ENCODE data around the gene DISC1.

GRCh38 chr1:231653632-231654031 lies 27.0 kb downstream of the DISC1 start:
- TF ChIP-seq RAD21 (IDR thresholded peaks at IDR 0.05; ENCODE audit: low read length) (no peak), FOXM1 (IDR thresholded peaks at IDR 0.05; ENCODE audit: low read depth) (no peak), CTCF (IDR thresholded peaks at IDR 0.05) (no peak), RXRA (IDR thresholded peaks at IDR 0.05; ENCODE audit: borderline replicate concordance, low read depth) (no peak), EZH2phosphoT487 (IDR thresholded peaks at IDR 0.05; ENCODE audit: borderline replicate concordance, low read depth) (no peak), MEF2A (IDR thresholded peaks at IDR 0.05; ENCODE audit: borderline replicate concordance, low read depth) (no peak), IRF3 (IDR thresholded peaks at IDR 0.05; ENCODE audit: low read depth, low read length) (no peak), REST (IDR thresholded peaks at IDR 0.05; ENCODE audit: low read depth, low read length) (no peak), RFX5 (IDR thresholded peaks at IDR 0.05; ENCODE audit: low read length) (no peak), MXI1 (IDR thresholded peaks at IDR 0.05; ENCODE audit: low read depth, low read length) (no peak), TAF1 (IDR thresholded peaks at IDR 0.05; ENCODE audit: borderline replicate concordance, low read depth, low read length) (no peak), JUND (IDR thresholded peaks at IDR 0.05) (no peak), EP300 (IDR thresholded peaks at IDR 0.05; ENCODE audit: borderline replicate concordance in 1 of 2, low read depth in 1 of 2, low read length in 1 of 2) (no peak), GABPA (IDR thresholded peaks at IDR 0.05; ENCODE audit: low read depth) (no peak)

Measured in SK-N-SH (cell line).